ENCODE data around the gene NRK.

GRCh38 chrX:105972690-105973386 is 150.5 kb downstream of the NRK start:
- TF ChIP-seq CTCF (conservative IDR thresholded peaks at IDR 0.05; ENCODE audit: low read depth, low read length) (no peak), POLR2A (IDR thresholded peaks at IDR 0.05; ENCODE audit: low read depth, low read length) (no peak), USF2 (IDR thresholded peaks at IDR 0.05; ENCODE audit: low read depth, low read length) (no peak), RAD21 (IDR thresholded peaks at IDR 0.05; ENCODE audit: low read length) (no peak), MAZ (IDR thresholded peaks at IDR 0.05; ENCODE audit: borderline replicate concordance, low read depth, low read length) (no peak), CEBPB (IDR thresholded peaks at IDR 0.05; ENCODE audit: low read depth, low read length) (no peak), RFX5 (IDR thresholded peaks at IDR 0.05; ENCODE audit: low read depth, low read length) (no peak), BHLHE40 (IDR thresholded peaks at IDR 0.05; ENCODE audit: low read depth, low read length) (no peak), MXI1 (IDR thresholded peaks at IDR 0.05; ENCODE audit: borderline replicate concordance, low read depth, low read length) (no peak), MAFK (IDR thresholded peaks at IDR 0.05; ENCODE audit: low read depth, low read length) (no peak), ELK1 (IDR thresholded peaks at IDR 0.05; ENCODE audit: borderline replicate concordance, low read depth, low read length) (no peak), NFE2L2 (IDR thresholded peaks at IDR 0.05; ENCODE audit: low read depth, low read length) (no peak), SMC3 (IDR thresholded peaks at IDR 0.05; ENCODE audit: low read depth, low read length) (no peak), RCOR1 (IDR thresholded peaks at IDR 0.05; ENCODE audit: insufficient replicate concordance, low read length) (no peak)
